ENCODE data around the gene PRIM1.

GRCh38 chr12:56768424-56768823 lies 16.3 kb upstream of the PRIM1 start:
- TF ChIP-seq ZNF274 (IDR thresholded peaks at IDR 0.05; ENCODE audit: low read depth, low read length), result no peak
- TF ChIP-seq YY1 (IDR thresholded peaks at IDR 0.05; ENCODE audit: insufficient read depth, insufficient read length), result no peak
- no peak for TF ChIP-seq SUZ12 (IDR thresholded peaks at IDR 0.05; ENCODE audit: extremely low read depth, insufficient read depth, insufficient read length)
